ENCODE results near the gene SNRNP25. TPM values are rescaled to one million over a fixed set of nuclear protein-coding genes. Genes with fewer than 3 reads are reported as not detected.

SNRNP25 gene
- total RNA-seq, 4 donors from 2014 or later = 9.5 to 21.7 (median 13.9) TPM

- 87% methylated on average over 8 of the region's 21 CpGs for WGBS
- H3K27ac ChIP-seq = no peak overlapping the region
- H3K4me1 ChIP-seq = no peaks in the 10 kb centered on the region
- no peak for TF ChIP-seq POLR2A (IDR thresholded peaks at IDR 0.05)
- TF ChIP-seq EP300 (IDR thresholded peaks at IDR 0.05) = no peak
- no peak for TF ChIP-seq CTCF (IDR thresholded peaks at IDR 0.05)
- TF ChIP-seq POLR2AphosphoS5 (IDR thresholded peaks at IDR 0.05) = no peak
- no peaks in the 10 kb centered on the region for H3K9me3 ChIP-seq
- H3K36me3 ChIP-seq = no peaks in the 10 kb centered on the region
- no peak overlapping the region for H3K4me3 ChIP-seq
- no peaks in the 10 kb centered on the region for H3K27me3 ChIP-seq
- no peak for DNase-seq (ENCODE audit: low spot score in 2 of 2)
These were observed 19.6 kb upstream of the SNRNP25 start for GRCh38 chr16:33877-34647.

- Histone ChIP-seq H3K4me3 (no peak overlapping the region), H3K36me3 (no peaks in the 10 kb centered on the region), H3K4me1 (no peaks in the 10 kb centered on the region), H3K27ac (no peak overlapping the region), H3K9me3 (no peaks in the 10 kb centered on the region), H3K27me3 (no peaks in the 10 kb centered on the region)
- 59% methylated on average over 2 of the region's 6 CpGs for WGBS
- TF ChIP-seq POLR2AphosphoS5 (IDR thresholded peaks at IDR 0.05) = no peak
- no peak for TF ChIP-seq EP300 (IDR thresholded peaks at IDR 0.05)
- TF ChIP-seq POLR2A (IDR thresholded peaks at IDR 0.05) = no peak
- no peak for TF ChIP-seq CTCF (IDR thresholded peaks at IDR 0.05)
- DNase-seq (ENCODE audit: low spot score in 2 of 2) = no peak
These were observed 19.0 kb upstream of the SNRNP25 start for GRCh38 chr16:34648-34987.

GRCh38 chr16:35011-35677, 18.5 kb upstream of the SNRNP25 start:
- 79% methylated on average over 5 of the region's 17 CpGs for WGBS
- no peaks in the 10 kb centered on the region for H3K27me3 ChIP-seq
- no peaks in the 10 kb centered on the region for H3K36me3 ChIP-seq
- no peak for DNase-seq (ENCODE audit: low spot score in 2 of 2)
- H3K4me1 ChIP-seq = no peaks in the 10 kb centered on the region
- H3K27ac ChIP-seq = no peak overlapping the region
- no peak overlapping the region for H3K4me3 ChIP-seq
- no peaks in the 10 kb centered on the region for H3K9me3 ChIP-seq
- no peak for TF ChIP-seq POLR2AphosphoS5 (IDR thresholded peaks at IDR 0.05)
- TF ChIP-seq CTCF (IDR thresholded peaks at IDR 0.05) = no peak
- TF ChIP-seq POLR2A (IDR thresholded peaks at IDR 0.05) = no peak
- no peak for TF ChIP-seq EP300 (IDR thresholded peaks at IDR 0.05)

- Histone ChIP-seq H3K27ac (no peak overlapping the region), H3K9me3 (no peaks in the 10 kb centered on the region), H3K4me1 (no peaks in the 10 kb centered on the region), H3K36me3 (no peaks in the 10 kb centered on the region), H3K27me3 (no peaks in the 10 kb centered on the region), H3K4me3 (no peak overlapping the region)
- WGBS = 85% methylated on average over 9 of the region's 11 CpGs
- DNase-seq (ENCODE audit: low spot score in 2 of 2) = no peak
- TF ChIP-seq POLR2AphosphoS5 (IDR thresholded peaks at IDR 0.05) (no peak), CTCF (IDR thresholded peaks at IDR 0.05) (no peak), POLR2A (IDR thresholded peaks at IDR 0.05) (no peak), EP300 (IDR thresholded peaks at IDR 0.05) (no peak)
These were observed 17.8 kb upstream of the SNRNP25 start for GRCh38 chr16:35678-36305.

- no peak for DNase-seq (ENCODE audit: low spot score in 2 of 2)
- H3K27me3 ChIP-seq = no peaks in the 10 kb centered on the region
- no peaks in the 10 kb centered on the region for H3K36me3 ChIP-seq
- H3K4me1 ChIP-seq = no peaks in the 10 kb centered on the region
- 68% methylated on average over 4 of the region's 15 CpGs for WGBS
- H3K27ac ChIP-seq = no peak overlapping the region
- H3K9me3 ChIP-seq = no peaks in the 10 kb centered on the region
- H3K4me3 ChIP-seq = no peak overlapping the region
- TF ChIP-seq CTCF (IDR thresholded peaks at IDR 0.05) (no peak), POLR2A (IDR thresholded peaks at IDR 0.05) (no peak), POLR2AphosphoS5 (IDR thresholded peaks at IDR 0.05) (no peak), EP300 (IDR thresholded peaks at IDR 0.05) (no peak)
These were observed 17.2 kb upstream of the SNRNP25 start for GRCh38 chr16:36336-36984.
